Astrocyte (in vitro differentiated cells and primary cell): ENCODE results near the gene PRR5L. TPM values are rescaled to one million over a fixed set of nuclear protein-coding genes. Genes with fewer than 3 reads are reported as not detected.

Experiments used
- DNase-seq: peaks from one replicate; pipeline ENCODE4 v3.0.0-alpha.2; 2010; ENCODE audit warnings: low read depth
- FAIRE-seq: peaks from 2 replicates; lab custom pipeline; 2011; peaks lifted over from hg19 to GRCh38; lab: Jason Lieb, UNC
- H2AFZ ChIP-seq: 2 replicates; pipeline ENCODE4 v1.6.0; 2012; ENCODE audit warnings: low read depth, low read length, inconsistent platforms
- H3K27ac ChIP-seq: 2 replicates; pipeline ENCODE4 v1.5.1; 2011; ENCODE audit warnings: low read depth, low read length, inconsistent platforms
- H3K27me3 ChIP-seq: 2 replicates; pipeline ENCODE4 v1.6.0; 2011; ENCODE audit warnings: low read length, inconsistent platforms; ENCODE audit not compliant: insufficient read depth
- H3K36me3 ChIP-seq: 2 replicates; pipeline ENCODE4 v1.5.1; 2011; ENCODE audit warnings: low read length, inconsistent platforms; ENCODE audit not compliant: insufficient read depth
- H3K4me1 ChIP-seq: 2 replicates; pipeline ENCODE4 v1.5.1; 2011; ENCODE audit warnings: low read length, inconsistent platforms; ENCODE audit not compliant: insufficient read depth
- H3K4me2 ChIP-seq: 2 replicates; pipeline ENCODE4 v1.6.0; 2012; ENCODE audit warnings: low read length, inconsistent platforms
- H3K4me3 ChIP-seq: 2 replicates; pipeline ENCODE4 v1.5.1; 2011; ENCODE audit warnings: low read depth, mild to moderate bottlenecking, low read length, inconsistent platforms; ENCODE audit not compliant: insufficient read depth
- H3K79me2 ChIP-seq: 2 replicates; pipeline ENCODE4 v1.6.0; 2012; ENCODE audit warnings: mild to moderate bottlenecking, low read length, inconsistent platforms; ENCODE audit not compliant: insufficient read depth
- H3K9ac ChIP-seq: 2 replicates; pipeline ENCODE4 v1.6.0; 2012; ENCODE audit warnings: mild to moderate bottlenecking, low read length, inconsistent platforms
- H3K9me3 ChIP-seq: 2 replicates; pipeline ENCODE4 v1.5.1; 2012; ENCODE audit warnings: low read depth, mild to moderate bottlenecking, low read length, inconsistent platforms; ENCODE audit not compliant: insufficient read depth
- H4K20me1 ChIP-seq: 2 replicates; pipeline ENCODE4 v1.6.0; 2012; ENCODE audit warnings: low read length, inconsistent platforms; ENCODE audit not compliant: insufficient read depth
- H3K27ac Mint-ChIP-seq: one replicate; pipeline ENCODE4 v1.8.0; 2021; ENCODE audit warnings: mild to moderate bottlenecking, mixed read lengths; ENCODE audit not compliant: unreplicated experiment
- H3K27me3 Mint-ChIP-seq: one replicate; pipeline ENCODE4 v1.8.0; 2021; ENCODE audit warnings: low read depth, mixed read lengths; ENCODE audit not compliant: unreplicated experiment
- H3K36me3 Mint-ChIP-seq: one replicate; pipeline ENCODE4 v1.8.0; 2021; ENCODE audit warnings: low read depth, mixed read lengths; ENCODE audit not compliant: unreplicated experiment
- H3K4me1 Mint-ChIP-seq: one replicate; pipeline ENCODE4 v1.8.0; 2021; ENCODE audit warnings: low read depth, mixed read lengths; ENCODE audit not compliant: unreplicated experiment
- H3K4me3 Mint-ChIP-seq: one replicate; pipeline ENCODE4 v1.8.0; 2021; ENCODE audit warnings: mild to moderate bottlenecking, moderate library complexity, mixed read lengths; ENCODE audit not compliant: unreplicated experiment
- H3K9me3 Mint-ChIP-seq: one replicate; pipeline ENCODE4 v1.8.0; 2021; ENCODE audit warnings: mild to moderate bottlenecking, mixed read lengths; ENCODE audit not compliant: unreplicated experiment
- CTCF ChIP-seq: IDR thresholded peaks from 2 replicates; pipeline ENCODE4 v1.5.1; 2011; ENCODE audit warnings: low read depth, mild to moderate bottlenecking, inconsistent platforms, low read length, moderate library complexity; ENCODE audit not compliant: insufficient read depth
- EZH2 ChIP-seq: IDR thresholded peaks from 2 replicates; pipeline ENCODE4 v1.6.1; 2012; ENCODE audit warnings: mild to moderate bottlenecking, low read length, inconsistent platforms; ENCODE audit not compliant: insufficient read depth
- total RNA-seq: library from RNA; stranded (reverse); gene quantifications from 2 replicates; pipeline ENCODE4 v1.2.1, GENCODE V29; 2021

The PRR5L gene
- total RNA-seq, 1 donor from 2014 or later: 55.6 TPM

DNA sequence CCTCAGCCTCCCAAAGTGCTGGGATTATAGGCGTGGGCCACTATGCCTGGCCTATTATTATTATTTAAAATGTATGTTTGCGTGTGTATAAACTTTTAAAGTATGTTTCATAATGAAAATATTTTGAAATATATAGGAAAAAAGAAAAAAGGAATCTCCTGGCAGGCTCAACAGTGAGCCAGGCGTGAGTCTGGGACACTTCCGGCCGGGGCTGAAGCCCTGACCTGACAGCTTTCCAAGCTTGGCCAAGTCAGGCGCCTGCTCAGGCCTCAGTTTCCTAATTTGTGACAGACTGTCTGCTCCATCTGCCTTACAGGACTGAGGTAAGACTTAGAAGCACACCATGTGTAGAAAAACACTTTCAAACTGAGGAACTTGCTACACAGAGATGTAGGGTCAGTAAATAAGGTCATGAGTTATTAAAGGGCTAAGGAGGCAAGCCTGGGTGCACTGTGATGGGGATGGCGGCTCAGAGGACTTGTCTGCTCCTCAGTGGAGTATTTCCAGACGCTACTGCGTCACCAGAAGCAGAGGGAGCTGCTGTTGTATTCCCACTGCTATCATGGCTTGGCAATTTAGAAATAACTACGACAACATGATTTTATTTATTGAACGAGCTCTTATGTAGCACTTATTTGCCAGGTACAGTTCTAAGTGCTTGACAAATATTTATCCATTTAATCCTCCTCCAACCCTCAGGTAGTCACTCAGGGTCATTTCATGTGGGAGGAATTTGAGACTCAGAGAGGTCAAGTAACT, 100.1 kb downstream of the PRR5L start:
- no peak for DNase-seq
- H3K27me3 ChIP-seq: no peaks in the 10 kb centered on the region
- H3K9ac ChIP-seq: no peak overlapping the region
- H3K27ac ChIP-seq: no peak overlapping the region
- TF ChIP-seq CTCF: no peak
- no peak for TF ChIP-seq EZH2
- FAIRE-seq: no peak
- H2AFZ ChIP-seq: no peak overlapping the region
- H3K36me3 Mint-ChIP-seq: peaks cover 46% of the 10 kb centered on the region
- H3K4me1 Mint-ChIP-seq: peaks cover 10% of the 10 kb centered on the region
- peaks cover 19% of the 10 kb centered on the region for H3K36me3 ChIP-seq
- peaks cover 8% of the 10 kb centered on the region for H4K20me1 ChIP-seq
- H3K79me2 ChIP-seq: no peaks in the 10 kb centered on the region
- H3K4me1 ChIP-seq: peaks cover 6% of the 10 kb centered on the region
- H3K27me3 Mint-ChIP-seq: no peaks in the 10 kb centered on the region
- H3K4me3 Mint-ChIP-seq: no peak overlapping the region
- H3K9me3 ChIP-seq: no peaks in the 10 kb centered on the region
- H3K4me2 ChIP-seq: no peak overlapping the region
- no peaks in the 10 kb centered on the region for H3K9me3 Mint-ChIP-seq
- no peak overlapping the region for H3K4me3 ChIP-seq
- H3K27ac Mint-ChIP-seq: no peak overlapping the region

DNA sequence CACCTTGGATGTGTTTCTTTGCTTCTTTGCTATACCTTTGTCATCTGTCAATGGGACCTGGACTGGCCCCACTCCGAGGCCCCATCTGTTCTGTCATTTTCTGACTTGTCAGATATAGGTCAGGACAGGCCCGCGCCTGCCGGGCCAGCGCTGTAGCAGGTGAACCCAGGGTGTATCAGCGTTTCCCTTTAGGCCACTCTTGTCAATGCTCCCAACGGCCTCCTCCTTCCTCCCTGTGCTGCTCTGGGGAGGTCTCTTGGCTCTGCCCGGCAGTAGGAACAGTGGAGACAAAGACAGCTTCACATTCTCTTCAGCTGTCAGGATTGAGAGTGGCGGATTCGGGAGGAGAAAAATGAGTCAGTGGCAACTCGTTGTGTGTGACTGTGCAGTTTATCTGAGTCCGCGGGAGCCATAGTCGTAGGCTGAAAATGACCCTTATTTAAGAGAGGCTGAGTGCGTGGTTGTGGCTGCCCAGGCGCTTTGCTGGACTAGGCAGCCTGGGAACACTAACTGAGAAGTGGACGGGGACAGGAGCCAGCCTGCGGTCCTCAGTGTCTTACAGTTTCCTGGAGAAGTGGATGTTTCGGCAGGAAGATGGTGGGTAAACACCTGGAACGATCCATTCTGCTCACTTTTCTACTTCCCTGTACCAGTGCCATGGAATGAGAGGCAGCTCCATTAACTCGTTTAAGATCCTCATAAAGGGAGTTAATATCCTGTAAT, 102.3 kb downstream of the PRR5L start:
- Mint-ChIP-seq H3K4me1 (peaks cover 5% of the 10 kb centered on the region), H3K4me3 (peak overlapping the region; percentile 70)

More for the DNA sequence above, 102.3 kb downstream of the PRR5L start:
- Histone ChIP-seq H3K9me3 (no peaks in the 10 kb centered on the region), H3K4me1 (peaks cover 5% of the 10 kb centered on the region), H3K27me3 (no peaks in the 10 kb centered on the region), H3K9ac (peak overlapping the region; percentile 35), H2AFZ (no peak overlapping the region), H3K27ac (peak overlapping the region; percentile 31), H3K4me2 (peak overlapping the region; percentile 15), H3K36me3 (peaks cover 20% of the 10 kb centered on the region), H3K79me2 (no peaks in the 10 kb centered on the region), H3K4me3 (no peak overlapping the region), H4K20me1 (no peaks in the 10 kb centered on the region)
- no peaks in the 10 kb centered on the region for H3K27me3 Mint-ChIP-seq
- DNase-seq: peak; percentile 42
- no peak for FAIRE-seq
- H3K36me3 Mint-ChIP-seq: peaks cover 52% of the 10 kb centered on the region
- no peaks in the 10 kb centered on the region for H3K9me3 Mint-ChIP-seq
- H3K27ac Mint-ChIP-seq: peak overlapping the region; percentile 86
- TF ChIP-seq EZH2 (no peak), CTCF (no peak)
